Endodermal cell (in vitro differentiated cells): ENCODE results near the gene ANO9. TPM values are rescaled to one million over a fixed set of nuclear protein-coding genes. Genes with fewer than 3 reads are reported as not detected.

Experiments used
- DNase-seq: peaks from one replicate; pipeline ENCODE4 v3.0.0-alpha.2; 2017
- H3K27ac ChIP-seq: 2 replicates; pipeline ENCODE4 v1.5.1; 2013; ENCODE audit warnings: mild to moderate bottlenecking, low read depth, low read length, moderate library complexity
- H3K27me3 ChIP-seq: 2 replicates; pipeline ENCODE4 v1.6.1; 2013; ENCODE audit warnings: mild to moderate bottlenecking, low read length, moderate library complexity; ENCODE audit not compliant: insufficient read depth, control insufficient read depth, poor library complexity, severe bottlenecking
- H3K36me3 ChIP-seq: 2 replicates; pipeline ENCODE4 v1.7.0; 2013; ENCODE audit warnings: mild to moderate bottlenecking, low read length, moderate library complexity; ENCODE audit not compliant: control insufficient read depth, insufficient read depth
- H3K4me1 ChIP-seq: one replicate; pipeline ENCODE4 v1.7.0; 2013; ENCODE audit warnings: low read length; ENCODE audit not compliant: control insufficient read depth, insufficient read depth
- H3K4me3 ChIP-seq: 2 replicates; pipeline ENCODE4 v1.5.1; 2013; ENCODE audit warnings: mild to moderate bottlenecking, low read length, moderate library complexity
- H3K9ac ChIP-seq: 2 replicates; pipeline ENCODE4 v1.6.1; 2013; ENCODE audit warnings: mild to moderate bottlenecking, low read length, moderate library complexity; ENCODE audit not compliant: poor library complexity, severe bottlenecking; ENCODE audit errors: extremely low read depth
- H3K9me3 ChIP-seq: 2 replicates; pipeline ENCODE4 v1.6.1; 2013; ENCODE audit warnings: mild to moderate bottlenecking, low read length, moderate library complexity; ENCODE audit not compliant: control insufficient read depth
- H3K27ac Mint-ChIP-seq: 2 replicates; pipeline ENCODE4 v1.8.0; 2020; ENCODE audit warnings: mixed read lengths
- H3K27me3 Mint-ChIP-seq: 2 replicates; pipeline ENCODE4 v1.8.0; 2021; ENCODE audit warnings: mild to moderate bottlenecking, mixed read lengths; ENCODE audit not compliant: insufficient read depth
- H3K36me3 Mint-ChIP-seq: 2 replicates; pipeline ENCODE4 v1.8.0; 2020; ENCODE audit warnings: low read depth, mixed read lengths
- H3K4me1 Mint-ChIP-seq: 2 replicates; pipeline ENCODE4 v1.8.0; 2020; ENCODE audit warnings: mixed read lengths
- H3K4me3 Mint-ChIP-seq: 2 replicates; pipeline ENCODE4 v1.8.0; 2020; ENCODE audit warnings: mild to moderate bottlenecking, moderate library complexity, mixed read lengths
- H3K9me3 Mint-ChIP-seq: 2 replicates; pipeline ENCODE4 v1.8.0; 2020; ENCODE audit warnings: mild to moderate bottlenecking, mixed read lengths
- WGBS, 2 experiments: methylation state at CpG; one replicate each; pipeline versions ENCODE4 v1.1.5 to v1.1.7; 2013; ENCODE audit warnings: missing lambda C conversion rate in 2 of 2, mixed read lengths in 1 of 2; ENCODE audit not compliant: insufficient coverage in 1 of 2, insufficient read length in 1 of 2; 5-methylcytosine and 5-hydroxymethylcytosine counted together
- total RNA-seq, 2 donors: library from RNA; stranded (reverse); fragmentation: NEBNext Ultra II Directional in 1 of 2; extraction: Animal tissue kit (Norgen Biotek cat#: 25700) in 1 of 2; gene quantifications; 2 replicates in 1 of 2; 3 replicates in 1 of 2; pipeline ENCODE4 v1.2.1, GENCODE V29; 2021
- TF ChIP-seq, protein P1 (sequence below): fragments of 200-600 bp; sonication (generic); conservative IDR thresholded peaks from 2 replicates; pipeline ENCODE4 v1.5.0; 2021; ENCODE audit warnings: antibody characterized with exemption, mild to moderate bottlenecking

ANO9 gene
- total RNA-seq, 2 donors from 2014 or later = 16.8 to 17.8 TPM

DNA sequence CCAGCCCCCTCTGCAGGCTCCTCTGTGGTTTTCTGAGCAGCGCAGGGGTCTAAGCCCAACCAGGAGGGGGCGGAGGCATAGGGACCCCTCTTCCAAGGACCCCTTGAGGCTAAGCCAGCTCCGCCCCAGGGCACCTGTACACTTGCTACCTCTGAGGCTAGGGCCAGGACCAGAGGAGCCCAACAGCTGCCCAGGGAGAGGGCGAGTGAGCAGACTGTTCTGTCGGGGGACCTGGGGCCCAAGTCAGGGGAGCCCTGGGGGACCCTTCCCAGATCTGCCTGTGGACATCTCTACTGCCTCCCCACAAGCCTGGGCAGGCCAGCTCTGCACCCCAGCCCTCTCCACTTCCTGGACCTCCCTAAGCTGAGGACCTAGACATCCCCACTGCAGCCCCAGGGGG is 70.8 kb downstream of the ANO9 start:
- 96 to 100% methylated on average over 4 to 5 of the region's 5 CpGs for WGBS, 2 experiments
- TF ChIP-seq, protein P1, sequence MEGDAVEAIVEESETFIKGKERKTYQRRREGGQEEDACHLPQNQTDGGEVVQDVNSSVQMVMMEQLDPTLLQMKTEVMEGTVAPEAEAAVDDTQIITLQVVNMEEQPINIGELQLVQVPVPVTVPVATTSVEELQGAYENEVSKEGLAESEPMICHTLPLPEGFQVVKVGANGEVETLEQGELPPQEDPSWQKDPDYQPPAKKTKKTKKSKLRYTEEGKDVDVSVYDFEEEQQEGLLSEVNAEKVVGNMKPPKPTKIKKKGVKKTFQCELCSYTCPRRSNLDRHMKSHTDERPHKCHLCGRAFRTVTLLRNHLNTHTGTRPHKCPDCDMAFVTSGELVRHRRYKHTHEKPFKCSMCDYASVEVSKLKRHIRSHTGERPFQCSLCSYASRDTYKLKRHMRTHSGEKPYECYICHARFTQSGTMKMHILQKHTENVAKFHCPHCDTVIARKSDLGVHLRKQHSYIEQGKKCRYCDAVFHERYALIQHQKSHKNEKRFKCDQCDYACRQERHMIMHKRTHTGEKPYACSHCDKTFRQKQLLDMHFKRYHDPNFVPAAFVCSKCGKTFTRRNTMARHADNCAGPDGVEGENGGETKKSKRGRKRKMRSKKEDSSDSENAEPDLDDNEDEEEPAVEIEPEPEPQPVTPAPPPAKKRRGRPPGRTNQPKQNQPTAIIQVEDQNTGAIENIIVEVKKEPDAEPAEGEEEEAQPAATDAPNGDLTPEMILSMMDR = no peak
- Histone ChIP-seq H3K9ac (no peak overlapping the region), H3K27me3 (no peaks in the 10 kb centered on the region), H3K4me3 (peak overlapping the region; percentile 85), H3K9me3 (peaks cover 8% of the 10 kb centered on the region), H3K36me3 (peaks cover 21% of the 10 kb centered on the region), H3K4me1 (no peaks in the 10 kb centered on the region), H3K27ac (no peak overlapping the region)
- peaks cover 9% of the 10 kb centered on the region for H3K4me1 Mint-ChIP-seq
- H3K4me3 Mint-ChIP-seq = peak overlapping the region; percentile 75
- peaks cover 3% of the 10 kb centered on the region for H3K27me3 Mint-ChIP-seq
- peaks cover 4% of the 10 kb centered on the region for H3K9me3 Mint-ChIP-seq
- DNase-seq = no peak
- H3K36me3 Mint-ChIP-seq = peaks cover 28% of the 10 kb centered on the region
- H3K27ac Mint-ChIP-seq = peak overlapping the region; percentile 93

DNA sequence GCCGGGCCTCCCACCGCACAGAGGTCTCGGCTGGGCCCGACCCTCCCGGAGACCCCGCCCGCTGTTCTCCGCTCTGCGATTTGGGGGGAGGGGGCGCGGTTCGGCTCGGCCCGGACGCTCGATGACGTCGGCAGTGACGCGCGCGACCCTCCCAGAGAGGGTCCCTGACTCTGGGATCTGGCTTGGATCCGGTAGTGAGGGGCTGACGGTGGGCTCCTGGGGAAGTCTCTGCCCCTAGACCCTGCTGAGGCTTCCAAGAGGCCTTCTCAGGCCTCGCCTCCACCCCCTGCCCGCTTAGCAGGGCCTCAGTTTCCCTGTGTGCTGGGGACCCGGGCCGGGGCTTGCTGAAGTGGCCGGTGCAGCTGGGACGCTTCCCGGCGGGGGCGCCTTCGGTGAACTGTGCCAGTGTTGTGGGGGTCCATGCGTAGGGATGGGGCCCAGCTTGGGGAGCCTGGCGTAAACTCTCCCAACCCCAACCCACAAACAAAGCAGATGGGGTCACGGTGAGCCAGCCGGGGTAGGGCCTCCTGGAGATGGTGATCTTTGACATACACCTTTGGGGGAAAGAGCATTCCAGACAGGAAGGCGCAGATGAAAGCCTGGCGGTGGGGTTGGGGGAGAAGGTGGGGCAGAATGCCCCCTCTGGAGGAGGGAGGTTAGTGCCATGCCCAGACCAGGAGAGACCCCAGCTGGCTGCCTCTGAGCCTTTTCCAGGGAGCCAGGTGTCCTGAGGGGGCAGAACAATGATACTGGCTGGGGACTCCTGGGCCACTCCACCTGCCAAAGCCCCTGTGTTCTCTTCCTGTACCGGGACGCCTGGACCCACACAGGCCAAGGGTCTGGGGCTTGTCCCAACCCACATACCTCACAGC is 71.5 kb downstream of the ANO9 start:
- peaks cover 3% of the 10 kb centered on the region for H3K27me3 Mint-ChIP-seq
- H3K36me3 Mint-ChIP-seq = peaks cover 25% of the 10 kb centered on the region
- TF ChIP-seq, protein P1 = peak; percentile 41
- Histone ChIP-seq H3K27ac (peak overlapping the region; percentile 81), H3K27me3 (no peaks in the 10 kb centered on the region), H3K9ac (peak overlapping the region; percentile 81), H3K36me3 (peaks cover 21% of the 10 kb centered on the region), H3K4me3 (peak overlapping the region; percentile 85), H3K9me3 (peaks cover 8% of the 10 kb centered on the region), H3K4me1 (no peaks in the 10 kb centered on the region)
- peak; percentile 85 for DNase-seq
- H3K27ac Mint-ChIP-seq = peak overlapping the region; percentile 93
- peaks cover 9% of the 10 kb centered on the region for H3K4me1 Mint-ChIP-seq
- WGBS, 2 experiments = 13% methylated on average over 21 to 42 of the region's 42 CpGs
- peaks cover 4% of the 10 kb centered on the region for H3K9me3 Mint-ChIP-seq
- peak overlapping the region; percentile 75 for H3K4me3 Mint-ChIP-seq

DNA sequence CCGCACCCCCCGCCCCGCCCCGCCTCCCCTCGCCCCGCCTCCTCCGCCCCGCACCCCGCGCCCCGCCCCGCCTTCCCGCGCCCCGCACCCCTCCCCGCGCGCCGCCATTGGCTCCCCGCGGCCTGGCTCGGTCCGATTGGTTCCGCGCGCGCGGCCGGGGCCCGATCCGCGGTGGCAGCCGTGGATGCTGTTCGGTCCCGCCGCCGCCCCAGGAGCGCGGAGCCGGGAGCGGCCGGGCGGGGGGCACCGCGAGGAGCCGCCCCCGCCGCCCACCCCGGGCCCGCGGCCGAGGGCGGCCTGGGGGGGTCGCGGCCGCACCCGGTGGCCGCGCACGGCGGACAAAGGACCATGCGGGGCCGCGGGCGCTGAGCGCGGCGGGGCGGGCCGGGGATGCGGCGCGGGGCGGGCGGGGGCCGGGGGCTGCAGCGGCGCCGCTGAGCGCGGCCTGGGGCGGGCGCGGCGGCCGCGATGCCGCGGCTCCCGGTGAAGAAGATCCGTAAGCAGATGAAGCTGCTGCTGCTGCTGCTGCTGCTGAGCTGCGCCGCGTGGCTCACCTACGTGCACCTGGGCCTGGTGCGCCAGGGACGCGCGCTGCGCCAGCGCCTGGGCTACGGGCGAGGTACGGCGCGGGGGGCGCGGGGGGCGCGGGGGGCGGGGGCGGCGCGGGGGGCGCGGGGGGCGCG is 72.3 kb downstream of the ANO9 start, which contains the start of gene B4GALNT4:
Gene B4GALNT4, plus strand, starts transcription at position 164 of the 683 bp plus-strand sequence. Its CDS starts 305 bp downstream, at position 469.
- Mint-ChIP-seq H3K27me3 (peaks cover 3% of the 10 kb centered on the region), H3K4me1 (peaks cover 9% of the 10 kb centered on the region), H3K36me3 (peaks cover 24% of the 10 kb centered on the region), H3K27ac (peak within 1 kb of the TSS; percentile 93), H3K4me3 (peak within 1 kb of the TSS; percentile 75), H3K9me3 (peaks cover 4% of the 10 kb centered on the region)
- DNase-seq = peak; percentile 63
- peak within 1 kb of the TSS; percentile 81 for H3K27ac ChIP-seq
- WGBS, 2 experiments = 0 to 1% methylated on average over 46 to 105 of the region's 118 CpGs
- TF ChIP-seq, protein P1 = no peak
- H3K9me3 ChIP-seq = peaks cover 8% of the 10 kb centered on the region
- peak within 1 kb of the TSS; percentile 85 for H3K4me3 ChIP-seq
- peak within 1 kb of the TSS; percentile 81 for H3K9ac ChIP-seq
- H3K4me1 ChIP-seq = no peaks in the 10 kb centered on the region
- no peaks in the 10 kb centered on the region for H3K27me3 ChIP-seq
- H3K36me3 ChIP-seq = peaks cover 21% of the 10 kb centered on the region
